Measurements from ENCODE around the gene PTAFR.

Gene PTAFR

GRCh38 chr1:28190337-28190979 is 14.0 kb upstream of the PTAFR start:
- no peak for TF ChIP-seq ESRRG (CRISPR knock-in tag; IDR thresholded peaks at IDR 0.05)
- no peak for TF ChIP-seq CSDC2 (CRISPR knock-in tag; IDR thresholded peaks at IDR 0.05)
- TF ChIP-seq GLIS3 (CRISPR knock-in tag; IDR thresholded peaks at IDR 0.05), result no peak
- TF ChIP-seq TSHZ2 (CRISPR knock-in tag; IDR thresholded peaks at IDR 0.05), result no peak
- TF ChIP-seq ZC3H10 (CRISPR knock-in tag; IDR thresholded peaks at IDR 0.05), result no peak
- TF ChIP-seq CSRNP3 (CRISPR knock-in tag; IDR thresholded peaks at IDR 0.05), result no peak
- no peak for TF ChIP-seq ZNF8 (CRISPR knock-in tag; IDR thresholded peaks at IDR 0.05)
- TF ChIP-seq RARB (CRISPR knock-in tag; IDR thresholded peaks at IDR 0.05), result no peak
- no peak for TF ChIP-seq POU6F1 (CRISPR knock-in tag; IDR thresholded peaks at IDR 0.05; ENCODE audit: borderline replicate concordance, low read depth)
- TF ChIP-seq ISL1 (CRISPR knock-in tag; IDR thresholded peaks at IDR 0.05), result no peak
- no peak for ATAC-seq

- ATAC-seq, result no peak
- TF ChIP-seq SNAI2 (CRISPR knock-in tag; IDR thresholded peaks at IDR 0.05) (no peak), ZFP30 (CRISPR knock-in tag; IDR thresholded peaks at IDR 0.05) (no peak), ZNF8 (CRISPR knock-in tag; IDR thresholded peaks at IDR 0.05) (no peak), CREB5 (CRISPR knock-in tag; IDR thresholded peaks at IDR 0.05; ENCODE audit: low read depth) (no peak), ZNF70 (CRISPR knock-in tag; IDR thresholded peaks at IDR 0.05) (no peak), OSR1 (CRISPR knock-in tag; IDR thresholded peaks at IDR 0.05) (no peak), TOX (CRISPR knock-in tag; IDR thresholded peaks at IDR 0.05; ENCODE audit: borderline replicate concordance) (no peak), ISL1 (CRISPR knock-in tag; IDR thresholded peaks at IDR 0.05) (no peak)
Measured at GRCh38 chr1:28185071-28185470, 8.6 kb upstream of the PTAFR start.

- no peak for ATAC-seq
- no peak for TF ChIP-seq TSHZ2 (CRISPR knock-in tag; IDR thresholded peaks at IDR 0.05)
- no peak for TF ChIP-seq ZC3H10 (CRISPR knock-in tag; IDR thresholded peaks at IDR 0.05)
- no peak for TF ChIP-seq ZFP30 (CRISPR knock-in tag; IDR thresholded peaks at IDR 0.05)
- no peak for TF ChIP-seq CSRNP3 (CRISPR knock-in tag; IDR thresholded peaks at IDR 0.05)
- TF ChIP-seq TOX (CRISPR knock-in tag; IDR thresholded peaks at IDR 0.05; ENCODE audit: borderline replicate concordance), result no peak
- no peak for TF ChIP-seq PATZ1 (CRISPR knock-in tag; IDR thresholded peaks at IDR 0.05; ENCODE audit: borderline replicate concordance)
- no peak for TF ChIP-seq PPARA (CRISPR knock-in tag; IDR thresholded peaks at IDR 0.05; ENCODE audit: borderline replicate concordance)
- TF ChIP-seq GLIS3 (CRISPR knock-in tag; IDR thresholded peaks at IDR 0.05), result no peak
- TF ChIP-seq BACH2 (CRISPR knock-in tag; IDR thresholded peaks at IDR 0.05; ENCODE audit: borderline replicate concordance), result no peak
- TF ChIP-seq ZNF565 (CRISPR knock-in tag; conservative IDR thresholded peaks at IDR 0.05; ENCODE audit: low read depth), result no peak
Measured at GRCh38 chr1:28180306-28181305, 4.1 kb upstream of the PTAFR start.

Measured in SK-N-SH treated with all-trans-retinoic acid at 6 μM for 48 hours (cell line).